Measurements from ENCODE around the gene INS. TPM values are rescaled to one million over a fixed set of nuclear protein-coding genes. Genes with fewer than 3 reads are reported as not detected.
A peak's percentile ranks its signal among the peaks of the same experiment; 100 is the strongest.

The INS gene
- total RNA-seq, 4 donors from 2014 or later = not detected

DNA sequence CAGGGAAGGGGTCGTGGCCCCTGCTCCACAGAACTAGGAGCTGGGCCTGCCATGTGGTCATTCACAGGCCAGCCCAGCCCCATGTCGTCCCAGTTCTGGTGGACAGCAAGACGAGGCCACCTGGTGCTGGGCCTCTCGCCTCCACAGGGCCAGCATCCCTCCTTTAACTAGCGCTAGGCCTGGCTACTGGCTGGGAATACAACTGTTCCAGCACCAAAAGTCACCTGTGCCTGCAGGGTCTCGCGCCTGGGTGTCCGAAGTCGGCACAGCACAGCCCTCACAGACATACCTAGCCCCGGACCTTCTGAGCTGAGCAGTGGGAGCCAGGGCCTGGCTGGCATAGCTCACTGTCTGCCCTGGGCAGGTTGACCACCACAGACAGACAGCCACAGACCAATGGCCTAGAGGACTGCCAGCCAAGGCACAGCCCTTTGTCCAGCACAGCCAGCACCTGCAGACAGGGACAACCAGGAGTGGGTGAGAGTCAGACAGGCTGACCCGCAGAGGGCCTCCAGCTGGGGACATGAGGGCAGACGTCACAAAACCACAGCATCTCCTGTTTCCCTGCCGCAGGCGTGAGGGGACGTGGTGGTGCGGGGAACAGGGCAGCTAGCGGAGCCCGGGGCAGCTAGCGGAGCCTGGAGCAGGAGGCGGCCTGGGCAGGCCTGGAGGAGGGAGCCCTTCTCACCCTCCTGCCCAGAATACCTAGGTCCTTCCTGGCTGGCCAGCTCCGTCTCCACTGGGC, 37.8 kb upstream of the INS start:
- no peak for ATAC-seq
- H3K36me3 ChIP-seq = no peaks in the 10 kb centered on the region
- no peak overlapping the region for H3K27ac ChIP-seq
- H3K4me3 ChIP-seq = no peak overlapping the region
- no peak for TF ChIP-seq EP300 (IDR thresholded peaks at IDR 0.05)
- TF ChIP-seq, protein P1, sequence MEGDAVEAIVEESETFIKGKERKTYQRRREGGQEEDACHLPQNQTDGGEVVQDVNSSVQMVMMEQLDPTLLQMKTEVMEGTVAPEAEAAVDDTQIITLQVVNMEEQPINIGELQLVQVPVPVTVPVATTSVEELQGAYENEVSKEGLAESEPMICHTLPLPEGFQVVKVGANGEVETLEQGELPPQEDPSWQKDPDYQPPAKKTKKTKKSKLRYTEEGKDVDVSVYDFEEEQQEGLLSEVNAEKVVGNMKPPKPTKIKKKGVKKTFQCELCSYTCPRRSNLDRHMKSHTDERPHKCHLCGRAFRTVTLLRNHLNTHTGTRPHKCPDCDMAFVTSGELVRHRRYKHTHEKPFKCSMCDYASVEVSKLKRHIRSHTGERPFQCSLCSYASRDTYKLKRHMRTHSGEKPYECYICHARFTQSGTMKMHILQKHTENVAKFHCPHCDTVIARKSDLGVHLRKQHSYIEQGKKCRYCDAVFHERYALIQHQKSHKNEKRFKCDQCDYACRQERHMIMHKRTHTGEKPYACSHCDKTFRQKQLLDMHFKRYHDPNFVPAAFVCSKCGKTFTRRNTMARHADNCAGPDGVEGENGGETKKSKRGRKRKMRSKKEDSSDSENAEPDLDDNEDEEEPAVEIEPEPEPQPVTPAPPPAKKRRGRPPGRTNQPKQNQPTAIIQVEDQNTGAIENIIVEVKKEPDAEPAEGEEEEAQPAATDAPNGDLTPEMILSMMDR (IDR thresholded peaks at IDR 0.05) = no peak
- no peak for TF ChIP-seq POLR2A (IDR thresholded peaks at IDR 0.05)
- TF ChIP-seq POLR2AphosphoS5 (IDR thresholded peaks at IDR 0.05) = no peak
- 100% methylated on average over 1 of the region's 21 CpGs; no CpG with 5 or more reads in 1 of the 2 donors for WGBS, 2 donors (ENCODE audit: low coverage in 1 of 2)
- no peaks in the 10 kb centered on the region for H3K9me3 ChIP-seq
- H3K27me3 ChIP-seq = peaks cover 20% of the 10 kb centered on the region
- no peaks in the 10 kb centered on the region for H3K4me1 ChIP-seq

DNA sequence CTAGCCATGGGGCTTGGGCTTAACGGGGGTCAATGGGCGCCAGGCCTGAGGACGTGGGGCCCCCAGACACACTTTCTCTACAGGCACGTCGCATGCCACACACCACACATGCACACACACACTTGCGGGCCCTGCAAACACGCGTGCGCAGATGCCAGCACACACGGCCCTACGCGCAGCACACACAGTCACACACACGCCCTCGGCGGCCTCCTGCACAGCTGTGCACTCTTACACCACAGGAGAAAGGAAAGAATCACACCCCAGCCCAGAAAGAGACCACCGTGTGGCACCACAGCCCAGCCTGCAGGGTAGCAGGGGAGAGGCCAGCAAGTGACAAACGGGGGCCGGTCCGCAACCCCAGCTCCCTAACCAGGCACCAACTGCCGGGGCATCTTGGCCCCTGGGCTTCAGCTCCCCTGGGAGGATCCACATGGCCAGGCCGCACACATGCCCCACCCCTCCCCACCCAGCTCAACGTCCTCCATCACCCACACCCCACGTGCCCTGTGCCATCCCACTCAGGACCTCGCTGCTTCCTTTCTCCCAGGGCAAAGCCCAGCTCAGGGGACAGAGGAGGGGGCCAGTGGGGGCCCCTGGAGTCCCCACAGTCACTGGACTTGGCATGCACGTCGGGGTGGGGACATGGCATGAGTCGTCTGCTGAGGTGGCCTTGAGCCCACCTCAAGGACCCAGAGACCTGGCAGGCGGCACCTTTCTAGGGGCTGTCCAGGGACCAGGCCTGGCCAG, 36.9 kb upstream of the INS start:
- peaks cover 28% of the 10 kb centered on the region for H3K27me3 ChIP-seq
- no peak overlapping the region for H3K4me3 ChIP-seq
- ATAC-seq = no peak
- H3K27ac ChIP-seq = no peak overlapping the region
- no peaks in the 10 kb centered on the region for H3K4me1 ChIP-seq
- no CpG with 5 or more reads among the region's 28 CpGs for WGBS, 2 donors (ENCODE audit: low coverage in 1 of 2)
- TF ChIP-seq POLR2A (IDR thresholded peaks at IDR 0.05) (no peak), EP300 (IDR thresholded peaks at IDR 0.05) (no peak), POLR2AphosphoS5 (IDR thresholded peaks at IDR 0.05) (no peak)
- TF ChIP-seq, protein P1 (IDR thresholded peaks at IDR 0.05) = no peak
- H3K36me3 ChIP-seq = no peaks in the 10 kb centered on the region
- H3K9me3 ChIP-seq = no peaks in the 10 kb centered on the region

DNA sequence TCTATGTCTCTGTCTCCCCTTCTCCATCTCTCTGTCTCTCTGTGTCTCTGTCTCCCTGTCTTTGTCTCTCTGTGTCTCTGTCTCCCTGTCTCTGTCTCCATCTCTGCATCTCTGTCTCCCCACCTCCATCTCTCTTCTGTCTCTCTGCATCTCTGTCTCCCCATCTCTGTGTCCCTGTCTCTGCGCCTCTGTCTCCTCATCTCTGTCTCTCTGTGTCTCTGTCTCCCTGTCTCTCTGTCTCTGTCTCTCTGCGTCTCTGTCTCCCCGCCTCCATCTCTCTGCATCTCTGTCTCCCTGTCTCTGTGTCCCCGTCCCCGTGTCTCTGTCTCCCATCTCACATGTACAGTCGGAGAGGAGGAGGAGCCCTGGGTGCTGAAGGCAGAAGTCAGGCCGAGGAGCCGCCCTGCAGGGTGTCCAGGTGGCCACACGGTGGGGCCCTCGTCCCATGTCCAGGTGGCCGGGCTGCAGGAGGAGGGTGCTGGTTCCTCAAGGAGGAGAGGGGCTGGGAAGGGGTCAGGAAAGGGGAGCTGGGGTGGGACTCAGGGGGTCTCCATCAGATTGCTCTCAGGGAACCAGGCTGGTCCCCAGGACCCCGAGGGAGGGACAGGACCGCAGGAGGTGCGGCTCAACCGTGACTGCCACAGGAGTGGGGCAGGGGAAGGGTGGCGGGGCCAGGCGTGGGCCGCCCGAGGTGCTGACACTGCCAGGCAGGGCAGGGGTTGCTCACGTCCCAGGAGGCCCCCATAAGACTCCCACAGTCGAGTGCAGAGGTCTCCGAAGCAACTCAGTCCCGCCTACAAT, 36.2 kb upstream of the INS start:
- no peak overlapping the region for H3K4me3 ChIP-seq
- H3K4me1 ChIP-seq = no peaks in the 10 kb centered on the region
- TF ChIP-seq, protein P1 (IDR thresholded peaks at IDR 0.05) = peak in 3 of 4 experiments; percentile 87 to 91 (median 87)
- TF ChIP-seq POLR2A (IDR thresholded peaks at IDR 0.05) = no peak
- H3K9me3 ChIP-seq = no peaks in the 10 kb centered on the region
- no peak overlapping the region for H3K27ac ChIP-seq
- peaks cover 36% of the 10 kb centered on the region for H3K27me3 ChIP-seq
- ATAC-seq = peak; percentile 71
- H3K36me3 ChIP-seq = no peaks in the 10 kb centered on the region
- WGBS, 2 donors (ENCODE audit: low coverage in 1 of 2) = 12 to 29% methylated on average over 3 to 7 of the region's 23 CpGs

DNA sequence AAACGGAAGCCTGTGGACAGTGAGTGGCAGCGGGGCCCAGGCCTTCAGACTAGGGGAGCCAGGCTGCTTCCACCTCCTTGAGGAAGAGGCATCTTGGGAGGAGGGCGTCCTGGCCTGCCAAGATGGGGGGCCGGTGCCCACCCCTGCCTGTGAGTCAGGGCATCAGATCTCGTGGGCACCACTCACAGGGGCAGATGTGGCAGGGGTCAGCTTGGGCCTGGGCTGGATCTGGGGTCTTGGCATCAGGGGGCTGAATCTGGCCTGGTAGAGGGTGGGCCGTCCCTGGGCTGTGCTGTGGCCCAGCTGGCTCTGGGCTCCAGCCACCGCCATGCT, 34.7 kb upstream of the INS start:
- Histone ChIP-seq H3K36me3 (no peaks in the 10 kb centered on the region), H3K4me3 (no peak overlapping the region), H3K27me3 (peaks cover 51% of the 10 kb centered on the region), H3K27ac (no peak overlapping the region), H3K4me1 (no peaks in the 10 kb centered on the region), H3K9me3 (no peaks in the 10 kb centered on the region)
- no CpG with 5 or more reads among the region's 7 CpGs for WGBS, 2 donors (ENCODE audit: low coverage in 1 of 2)
- no peak for ATAC-seq
- TF ChIP-seq POLR2AphosphoS5 (IDR thresholded peaks at IDR 0.05) = no peak
- TF ChIP-seq, protein P1 (IDR thresholded peaks at IDR 0.05) = no peak
- no peak for TF ChIP-seq POLR2A (IDR thresholded peaks at IDR 0.05)
- no peak for TF ChIP-seq EP300 (IDR thresholded peaks at IDR 0.05)
